ENCODE data around the gene ATF7.

GRCh38 chr12:53653595-53653994, 27.4 kb upstream of the ATF7 start:
- TF ChIP-seq CTCF (conservative IDR thresholded peaks at IDR 0.05 in 1 of 2, IDR thresholded peaks at IDR 0.05 in 1 of 2; ENCODE audit: low read depth in 1 of 2, low read length in 2 of 2) (no peak), EZH2 (IDR thresholded peaks at IDR 0.05; ENCODE audit: low read length, missing control alignments) (no peak)
